OCI-LY7 (cell line): ENCODE results near the gene ODC1. TPM values are rescaled to one million over a fixed set of nuclear protein-coding genes. Genes with fewer than 3 reads are reported as not detected.

ENCODE experiments used
- BruUV-seq: library from RNA; stranded (reverse); fragments of 400-500 nt; replicated peaks from 2 replicates; lab custom pipeline; 2021; lab: Mats Ljungman, UMichigan
- CTCF ChIA-PET: fragments of 300-600 bp; sonication (Branson Sonifier 250); formaldehyde crosslinking; loops from one replicate; lab custom pipeline; 2022; ENCODE audit warnings: antibody characterized with exemption; ENCODE audit not compliant: unreplicated experiment; lab: Charles Lee
- POLR2A ChIA-PET: fragments of 300-600 bp; sonication (Branson Sonifier 250); formaldehyde crosslinking; loops from one replicate; lab custom pipeline; 2022; ENCODE audit warnings: antibody characterized with exemption; lab: Charles Lee
- DNase-seq: peaks from one replicate; pipeline ENCODE4 v3.0.0-alpha.2; 2015; ENCODE audit warnings: low spot score
- H2AFZ ChIP-seq: fragments of 200-600 bp; sonication (generic), shearing (Covaris generic); 2 replicates; pipeline ENCODE4 v1.6.1; 2014; ENCODE audit warnings: mild to moderate bottlenecking, antibody characterized with exemption, low read length, moderate library complexity
- H3K27ac ChIP-seq: fragments of 200-600 bp; sonication (generic); 2 replicates; pipeline ENCODE4 v1.5.1; 2014; ENCODE audit warnings: mixed run types, low read depth, mild to moderate bottlenecking, moderate library complexity, low read length, inconsistent platforms; ENCODE audit not compliant: poor library complexity, severe bottlenecking
- H3K36me3 ChIP-seq: fragments of 200-600 bp; sonication (generic); 2 replicates; pipeline ENCODE4 v1.6.1; 2014; ENCODE audit warnings: mild to moderate bottlenecking, antibody characterized with exemption, low read length, moderate library complexity, mixed read lengths; ENCODE audit not compliant: insufficient read depth
- H3K4me1 ChIP-seq: fragments of 200-600 bp; sonication (generic); 2 replicates; pipeline ENCODE4 v1.5.1; 2014; ENCODE audit warnings: mild to moderate bottlenecking, low read length; ENCODE audit not compliant: insufficient read depth, poor library complexity, severe bottlenecking
- H3K4me2 ChIP-seq: fragments of 200-600 bp; sonication (generic); 2 replicates; pipeline ENCODE4 v1.6.1; 2014; ENCODE audit warnings: mild to moderate bottlenecking, low read length
- H3K4me3 ChIP-seq: fragments of 200-600 bp; sonication (generic); 2 replicates; pipeline ENCODE4 v1.5.1; 2014; ENCODE audit warnings: mild to moderate bottlenecking, low read depth, low read length; ENCODE audit not compliant: poor library complexity, severe bottlenecking
- H3K79me2 ChIP-seq: fragments of 200-600 bp; sonication (generic); 2 replicates; pipeline ENCODE4 v1.6.1; 2016; ENCODE audit warnings: low read depth, mild to moderate bottlenecking, low read length, moderate library complexity, mixed read lengths; ENCODE audit not compliant: insufficient read depth
- H3K9me2 ChIP-seq: fragments of 200-600 bp; sonication (generic); 2 replicates; pipeline ENCODE4 v1.6.1; 2016; ENCODE audit warnings: mild to moderate bottlenecking, low read length, mixed read lengths; ENCODE audit not compliant: insufficient read depth
- H3K9me3 ChIP-seq: fragments of 200-600 bp; sonication (generic); 2 replicates; pipeline ENCODE4 v1.6.1; 2014; ENCODE audit warnings: mild to moderate bottlenecking, mixed run types, low read length, mixed read lengths
- H4K20me1 ChIP-seq: fragments of 200-600 bp; sonication (generic); 2 replicates; pipeline ENCODE4 v1.6.1; 2014; ENCODE audit warnings: mild to moderate bottlenecking, antibody characterized with exemption, low read length, moderate library complexity, mixed read lengths; ENCODE audit not compliant: insufficient read depth
- CTCF ChIP-seq: fragments of 200-600 bp; sonication (generic); conservative IDR thresholded peaks from 2 replicates; pipeline ENCODE4 v1.5.1; 2014; ENCODE audit warnings: mild to moderate bottlenecking, antibody characterized with exemption, low read length, moderate library complexity, mixed read lengths
- EZH2phosphoT487 ChIP-seq: fragments of 200-600 bp; sonication (generic); IDR thresholded peaks from 2 replicates; pipeline ENCODE4 v1.6.1; 2018; ENCODE audit warnings: low read depth, borderline replicate concordance, mild to moderate bottlenecking, mixed run types, antibody characterized with exemption, low read length, moderate library complexity, mixed read lengths
- intact Hi-C: fragments of 100-400 bp; cut with micrococcal nuclease; formaldehyde crosslinking; loops from one replicate; pipeline ENCODE4 v1.10.0; 2022; ENCODE audit not compliant: unreplicated experiment
- total RNA-seq, 2 experiments: library from RNA; depleted of rRNA in 1 of 2; stranded (reverse); fragments of >200 nt in 1 of 2; shearing (Covaris generic) in 1 of 2; gene quantifications; 2 replicates each; pipeline ENCODE4 v1.2.3, GENCODE V29; 2014 to 2022

Gene ODC1
- total RNA-seq, 2 experiments from 2014 or later = 256 to 273 TPM

- Histone ChIP-seq H4K20me1 (no peaks in the 10 kb centered on the region), H2AFZ (no peak overlapping the region), H3K9me2 (no peaks in the 10 kb centered on the region), H3K9me3 (no peaks in the 10 kb centered on the region), H3K36me3 (no peaks in the 10 kb centered on the region), H3K4me2 (no peak overlapping the region), H3K79me2 (no peaks in the 10 kb centered on the region), H3K27ac (no peak overlapping the region), H3K4me1 (no peaks in the 10 kb centered on the region), H3K4me3 (no peak overlapping the region)
- ChIA-PET CTCF (interaction anchor here (0.6 kb wide), 1 partner anchor 40 kb away, joined by 3 read pairs; no protein-coding TSS in a partner anchor), POLR2A (no interaction called here)
- no TSS peak for BruUV-seq
- TF ChIP-seq EZH2phosphoT487 = no peak
- TF ChIP-seq CTCF = no peak
- DNase-seq = no peak
- intact Hi-C loops = no loop called here
Observed at GRCh38 chr2:10469955-10470608, 22.0 kb upstream of the ODC1 start.

- Histone ChIP-seq H3K36me3 (no peaks in the 10 kb centered on the region), H3K4me2 (no peak overlapping the region), H4K20me1 (no peaks in the 10 kb centered on the region), H3K9me3 (no peaks in the 10 kb centered on the region), H3K27ac (no peak overlapping the region), H3K79me2 (no peaks in the 10 kb centered on the region), H3K4me1 (no peaks in the 10 kb centered on the region), H3K9me2 (no peaks in the 10 kb centered on the region), H2AFZ (no peak overlapping the region), H3K4me3 (no peak overlapping the region)
- CTCF ChIA-PET = no interaction called here
- DNase-seq = no peak
- intact Hi-C loops = no loop called here
- POLR2A ChIA-PET = no interaction called here
- no TSS peak for BruUV-seq
- TF ChIP-seq CTCF (no peak), EZH2phosphoT487 (no peak)
Observed at GRCh38 chr2:10469301-10469700, 21.2 kb upstream of the ODC1 start.

GRCh38 chr2:10467401-10467800, 19.3 kb upstream of the ODC1 start:
- CTCF ChIA-PET = no interaction called here
- Histone ChIP-seq H3K27ac (no peak overlapping the region), H3K79me2 (no peaks in the 10 kb centered on the region), H2AFZ (no peak overlapping the region), H4K20me1 (no peaks in the 10 kb centered on the region), H3K4me1 (no peaks in the 10 kb centered on the region), H3K36me3 (no peaks in the 10 kb centered on the region), H3K9me2 (no peaks in the 10 kb centered on the region), H3K4me3 (no peak overlapping the region), H3K9me3 (no peaks in the 10 kb centered on the region), H3K4me2 (no peak overlapping the region)
- POLR2A ChIA-PET = no interaction called here
- TF ChIP-seq EZH2phosphoT487 = no peak
- TF ChIP-seq CTCF = no peak
- BruUV-seq = no TSS peak
- DNase-seq = no peak
- intact Hi-C loops = no loop called here
